ENCODE data around the gene OSBPL2. TPM values are rescaled to one million over a fixed set of nuclear protein-coding genes. Genes with fewer than 3 reads are reported as not detected.

The OSBPL2 gene
- total RNA-seq, 1 experiment from 2014 or later, result 18.4 TPM

DNA sequence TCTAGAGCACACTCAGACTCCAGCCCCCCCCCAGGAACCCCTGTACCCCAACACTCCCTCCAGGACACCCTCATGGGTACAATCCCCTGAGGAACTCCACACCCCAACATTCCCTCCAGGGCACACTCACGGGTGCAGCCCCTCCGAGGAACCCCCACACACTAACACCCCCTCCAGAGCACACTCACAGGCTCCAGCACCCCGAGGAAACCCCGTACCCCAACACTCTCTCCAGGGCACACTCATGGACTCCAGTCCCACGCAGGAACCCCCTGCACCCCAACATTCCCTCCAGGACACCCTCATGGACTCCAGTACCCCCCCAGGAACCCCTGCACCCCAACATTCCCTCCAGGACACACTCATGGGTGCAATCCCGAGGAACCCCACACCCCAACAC is 97.2 kb downstream of the OSBPL2 start:
- no peak overlapping the region for H3K4me3 ChIP-seq
- H3K27me3 ChIP-seq, result no peaks in the 10 kb centered on the region
- DNase-seq, result no peak
- H3K9me3 ChIP-seq, result no peaks in the 10 kb centered on the region
- peaks cover 50% of the 10 kb centered on the region for H3K36me3 ChIP-seq

- no peak overlapping the region for H3K4me3 ChIP-seq
- H3K9me3 ChIP-seq, result 0 out of 2 replicates have a peak, but pooled peaks cover 2% of the 10 kb centered on the region
- no peak for DNase-seq
These were observed 98.0 kb downstream of the OSBPL2 start for GRCh38 chr20:62336329-62336728.

DNA sequence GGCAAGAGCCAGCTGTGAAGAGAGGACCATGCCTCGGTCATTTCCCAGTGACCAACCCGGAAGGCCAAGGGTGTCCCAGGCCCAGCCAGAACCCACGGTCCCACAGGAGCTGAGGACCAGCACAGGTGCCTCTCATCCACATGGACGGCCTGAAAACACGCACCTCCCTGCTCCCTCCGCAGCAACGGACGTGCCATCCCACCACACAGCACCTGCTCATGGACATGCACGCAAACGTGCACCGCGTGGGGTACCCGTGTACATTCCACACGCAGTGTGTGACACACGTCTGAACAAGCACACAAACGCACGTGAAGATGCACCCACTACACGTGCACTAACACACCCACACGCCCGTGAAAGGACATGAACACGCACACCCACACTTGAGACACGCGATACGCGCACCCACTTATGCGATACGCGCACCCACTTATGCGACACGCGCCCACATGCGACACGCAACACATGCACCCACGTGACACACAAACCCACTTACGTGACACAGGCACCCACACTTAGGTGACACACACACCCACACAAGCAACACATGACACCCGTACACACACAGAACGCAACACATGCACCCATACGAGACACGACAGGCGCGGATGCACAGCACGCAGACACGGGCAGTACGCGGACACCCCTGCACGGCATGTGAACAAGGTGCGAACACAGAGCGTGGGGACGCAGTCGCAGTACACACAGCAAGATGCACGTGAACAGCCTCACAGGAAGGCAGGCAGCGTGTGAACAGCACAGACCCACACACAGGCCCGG is 98.6 kb downstream of the OSBPL2 start:
- no peak for DNase-seq
- Histone ChIP-seq H3K36me3 (peaks cover 54% of the 10 kb centered on the region), H3K9me3 (0 out of 2 replicates have a peak, but pooled peaks cover 2% of the 10 kb centered on the region), H3K4me3 (no peak overlapping the region), H3K27me3 (no peaks in the 10 kb centered on the region)

More at GRCh38 chr20:62336329-62336728, 98.0 kb downstream of the OSBPL2 start:
- no peaks in the 10 kb centered on the region for H3K27me3 ChIP-seq
- H3K36me3 ChIP-seq, result peaks cover 53% of the 10 kb centered on the region

- H3K27me3 ChIP-seq, result no peaks in the 10 kb centered on the region
- 0 out of 2 replicates have a peak, but pooled peaks cover 2% of the 10 kb centered on the region for H3K9me3 ChIP-seq
- no peak for DNase-seq
- no peak overlapping the region for H3K4me3 ChIP-seq
- H3K36me3 ChIP-seq, result peaks cover 58% of the 10 kb centered on the region
These were observed 99.4 kb downstream of the OSBPL2 start for GRCh38 chr20:62337558-62338293.

DNA sequence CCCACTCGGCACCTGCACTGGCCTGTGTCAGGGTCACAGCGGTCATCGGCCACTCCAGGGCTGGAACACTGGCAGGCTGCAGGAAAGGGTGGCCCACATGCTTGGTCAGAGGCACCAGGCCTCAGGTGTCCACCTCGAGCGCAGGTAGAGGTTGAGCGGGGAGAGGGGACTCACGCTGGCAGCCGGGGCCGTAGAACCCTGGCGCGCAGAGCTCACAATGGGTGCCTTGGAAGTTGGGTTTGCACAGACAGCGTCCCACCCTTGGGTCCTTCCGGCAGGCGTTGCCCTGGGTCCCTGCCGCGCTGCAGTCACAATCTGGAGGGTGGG is 99.9 kb downstream of the OSBPL2 start:
- Histone ChIP-seq H3K36me3 (peaks cover 63% of the 10 kb centered on the region), H3K27me3 (no peaks in the 10 kb centered on the region), H3K4me3 (no peak overlapping the region), H3K9me3 (0 out of 2 replicates have a peak, but pooled peaks cover 2% of the 10 kb centered on the region)
- no peak for DNase-seq

GRCh38 chr20:62339647-62340062 is 101.3 kb downstream of the OSBPL2 start:
- no peak for DNase-seq
- H3K9me3 ChIP-seq, result 0 out of 2 replicates have a peak, but pooled peaks cover 2% of the 10 kb centered on the region
- no peak overlapping the region for H3K4me3 ChIP-seq
- H3K27me3 ChIP-seq, result no peaks in the 10 kb centered on the region
- peaks cover 63% of the 10 kb centered on the region for H3K36me3 ChIP-seq

GRCh38 chr20:62342910-62343309 is 104.6 kb downstream of the OSBPL2 start:
- Histone ChIP-seq H3K27me3 (no peaks in the 10 kb centered on the region), H3K4me3 (no peak overlapping the region), H3K9me3 (0 out of 2 replicates have a peak, but pooled peaks cover 2% of the 10 kb centered on the region), H3K36me3 (peaks cover 78% of the 10 kb centered on the region)
- DNase-seq, result no peak

DNA sequence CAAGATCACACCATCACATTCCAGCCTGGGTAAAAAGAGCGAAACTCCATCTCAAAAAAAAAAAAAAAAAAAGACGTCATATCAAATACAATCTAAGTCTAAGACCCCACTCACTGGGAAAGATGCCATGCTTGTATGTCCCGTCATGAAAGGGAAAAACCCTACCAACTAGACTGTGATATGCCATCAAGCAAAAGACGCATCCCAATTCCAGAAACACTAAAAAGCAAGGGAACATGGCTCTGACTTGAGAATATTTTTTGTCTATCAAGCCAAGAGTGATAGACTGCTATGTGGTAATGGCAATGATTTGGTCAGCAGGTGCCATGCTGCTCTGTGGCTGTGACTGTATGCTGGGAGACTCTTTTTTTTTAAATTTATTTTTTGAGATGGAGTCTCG is 105.8 kb downstream of the OSBPL2 start:
- H3K27me3 ChIP-seq, result no peaks in the 10 kb centered on the region
- peaks cover 79% of the 10 kb centered on the region for H3K36me3 ChIP-seq
- DNase-seq, result no peak

DNA sequence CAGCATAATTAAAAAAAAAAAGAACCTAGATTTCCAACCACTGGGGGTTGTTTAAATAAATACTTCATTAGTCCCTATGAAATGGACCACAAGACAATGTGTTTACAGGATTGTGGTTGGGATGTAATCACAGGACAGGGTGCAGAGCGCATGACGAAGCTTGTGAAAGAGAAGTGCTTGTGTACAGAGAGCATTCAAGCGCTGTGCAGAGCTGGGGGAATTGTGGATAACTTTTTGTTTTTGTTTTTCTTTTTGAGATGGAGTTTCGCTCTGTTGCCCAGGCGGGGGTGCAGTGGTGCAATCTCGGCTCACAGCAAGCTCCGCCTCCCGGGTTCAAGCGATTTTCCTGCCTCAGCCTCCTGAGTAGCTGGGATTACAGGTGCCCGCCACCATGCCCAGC is 106.5 kb downstream of the OSBPL2 start:
- no peak for DNase-seq
- Histone ChIP-seq H3K27me3 (no peaks in the 10 kb centered on the region), H3K9me3 (peaks cover 6% of the 10 kb centered on the region; the same call in 1 of the 2 replicates), H3K36me3 (peaks cover 77% of the 10 kb centered on the region), H3K4me3 (no peak overlapping the region)

More for the DNA sequence above, 105.8 kb downstream of the OSBPL2 start:
- H3K4me3 ChIP-seq, result no peak overlapping the region
- peaks cover 6% of the 10 kb centered on the region; the same call in 1 of the 2 replicates for H3K9me3 ChIP-seq

Other genes with a start within 250 kb of the OSBPL2 start
- 3.6 and 5.7 TPM in 2 replicates for gene TAF4, start 172.6 kb upstream of the OSBPL2 start, total RNA-seq (2014; rRNA removed; shearing (Covaris generic); ENCODE audit: low replicate concordance)
- gene LSM14B, start 116.0 kb upstream of the OSBPL2 start, total RNA-seq (2014; rRNA removed; shearing (Covaris generic); ENCODE audit: low replicate concordance), result 59.2 and 81.7 TPM in 2 replicates
- gene PSMA7, start 95.1 kb upstream of the OSBPL2 start, total RNA-seq (2014; rRNA removed; shearing (Covaris generic); ENCODE audit: low replicate concordance), result 1,085 and 1,523 TPM in 2 replicates
- gene SS18L1, start 94.8 kb upstream of the OSBPL2 start, total RNA-seq (2014; rRNA removed; shearing (Covaris generic); ENCODE audit: low replicate concordance), result 5.8 and 7.5 TPM in 2 replicates
- 87.3 and 102 TPM in 2 replicates for gene MTG2, start 55.5 kb upstream of the OSBPL2 start, total RNA-seq (2014; rRNA removed; shearing (Covaris generic); ENCODE audit: low replicate concordance)
- not detected in 2 replicates for gene HRH3, start 18.2 kb upstream of the OSBPL2 start, total RNA-seq (2014; rRNA removed; shearing (Covaris generic); ENCODE audit: low replicate concordance)
- gene ADRM1, start 64.5 kb downstream of the OSBPL2 start, total RNA-seq (2014; rRNA removed; shearing (Covaris generic); ENCODE audit: low replicate concordance), result 264 and 328 TPM in 2 replicates
- gene LAMA5, start 128.8 kb downstream of the OSBPL2 start, total RNA-seq (2014; rRNA removed; shearing (Covaris generic); ENCODE audit: low replicate concordance), result 12.8 and 22.2 TPM in 2 replicates
- gene RPS21, start 148.6 kb downstream of the OSBPL2 start, total RNA-seq (2014; rRNA removed; shearing (Covaris generic); ENCODE audit: low replicate concordance), result 2,164 and 3,269 TPM in 2 replicates
- 1.3 and 6.0 TPM in 2 replicates for gene CABLES2, start 168.8 kb downstream of the OSBPL2 start, total RNA-seq (2014; rRNA removed; shearing (Covaris generic); ENCODE audit: low replicate concordance)
- not detected in 2 replicates for gene RBBP8NL, start 189.0 kb downstream of the OSBPL2 start, total RNA-seq (2014; rRNA removed; shearing (Covaris generic); ENCODE audit: low replicate concordance)
- 1.6 TPM in 1 of 2 replicates, not detected in the other for gene GATA5, start 237.5 kb downstream of the OSBPL2 start, total RNA-seq (2014; rRNA removed; shearing (Covaris generic); ENCODE audit: low replicate concordance)